ENCODE results near the gene PSMA1.

PSMA1 gene

DNA sequence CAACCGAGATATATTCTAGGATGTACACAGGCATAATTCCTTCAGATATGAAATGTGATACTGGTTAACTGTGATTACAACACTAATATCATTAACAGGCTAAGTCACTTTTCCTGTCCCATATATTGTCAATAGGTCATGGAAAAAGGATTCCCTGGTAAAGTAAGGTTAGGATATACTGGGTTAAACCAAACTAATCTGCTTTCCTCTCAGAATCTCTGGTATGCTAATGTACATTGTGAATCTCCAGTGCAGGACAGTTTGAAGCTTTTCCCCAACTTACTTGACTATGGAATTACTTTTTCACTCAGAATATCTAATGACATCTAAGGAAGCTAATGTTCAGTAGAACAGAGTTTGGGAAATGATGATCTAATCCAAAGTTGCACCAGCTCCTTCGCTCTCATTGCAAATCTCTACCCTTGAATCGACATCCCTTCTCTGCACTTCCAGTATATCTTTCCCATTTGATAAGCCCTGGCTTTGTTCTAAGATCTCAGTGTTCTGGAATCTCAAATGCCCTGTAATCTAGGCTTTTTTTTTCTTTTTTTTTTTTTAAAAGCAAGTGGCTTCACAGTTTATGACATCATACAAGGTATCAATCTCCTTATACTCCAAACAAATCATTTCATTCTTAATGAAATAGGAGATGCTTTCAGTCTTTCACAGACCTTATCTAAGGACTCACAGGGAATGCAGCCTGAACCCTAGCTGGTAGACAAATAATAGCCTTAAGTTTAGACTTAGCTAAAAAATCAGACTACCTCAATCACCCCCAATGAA lies 64.3 kb downstream of the PSMA1 start:
- no peaks in the 10 kb centered on the region for H4K20me1 ChIP-seq (ENCODE audit: control insufficient read depth, insufficient read depth, low read depth, low read length)
- H3K4me3 ChIP-seq (ENCODE audit: low read length): no peak overlapping the region
- peaks cover 19% of the 10 kb centered on the region for H3F3A ChIP-seq (ENCODE audit: control insufficient read depth, insufficient read depth)
- no peaks in the 10 kb centered on the region for H3K79me2 ChIP-seq (ENCODE audit: control insufficient read depth, low read length)
- H3K4me2 ChIP-seq (ENCODE audit: low read length): no peak overlapping the region
- TF ChIP-seq EZH2phosphoT487 (IDR thresholded peaks at IDR 0.05; ENCODE audit: borderline replicate concordance, low read length): no peak
- TF ChIP-seq, protein P1, sequence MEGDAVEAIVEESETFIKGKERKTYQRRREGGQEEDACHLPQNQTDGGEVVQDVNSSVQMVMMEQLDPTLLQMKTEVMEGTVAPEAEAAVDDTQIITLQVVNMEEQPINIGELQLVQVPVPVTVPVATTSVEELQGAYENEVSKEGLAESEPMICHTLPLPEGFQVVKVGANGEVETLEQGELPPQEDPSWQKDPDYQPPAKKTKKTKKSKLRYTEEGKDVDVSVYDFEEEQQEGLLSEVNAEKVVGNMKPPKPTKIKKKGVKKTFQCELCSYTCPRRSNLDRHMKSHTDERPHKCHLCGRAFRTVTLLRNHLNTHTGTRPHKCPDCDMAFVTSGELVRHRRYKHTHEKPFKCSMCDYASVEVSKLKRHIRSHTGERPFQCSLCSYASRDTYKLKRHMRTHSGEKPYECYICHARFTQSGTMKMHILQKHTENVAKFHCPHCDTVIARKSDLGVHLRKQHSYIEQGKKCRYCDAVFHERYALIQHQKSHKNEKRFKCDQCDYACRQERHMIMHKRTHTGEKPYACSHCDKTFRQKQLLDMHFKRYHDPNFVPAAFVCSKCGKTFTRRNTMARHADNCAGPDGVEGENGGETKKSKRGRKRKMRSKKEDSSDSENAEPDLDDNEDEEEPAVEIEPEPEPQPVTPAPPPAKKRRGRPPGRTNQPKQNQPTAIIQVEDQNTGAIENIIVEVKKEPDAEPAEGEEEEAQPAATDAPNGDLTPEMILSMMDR (IDR thresholded peaks at IDR 0.05; ENCODE audit: low read depth, low read length, poor library complexity, severe bottlenecking): no peak
- no peaks in the 10 kb centered on the region for H3K27me3 ChIP-seq (ENCODE audit: control insufficient read depth, low read length)
- H3K9me3 ChIP-seq (ENCODE audit: control insufficient read depth, insufficient read depth, low read length): no peaks in the 10 kb centered on the region
- H3K27ac ChIP-seq (ENCODE audit: low read depth, low read length): no peak overlapping the region
- no peaks in the 10 kb centered on the region for H3K9me2 ChIP-seq (replicated peaks; ENCODE audit: control insufficient read depth, low read length)
- H3K36me3 ChIP-seq (ENCODE audit: control insufficient read depth, low read length): peaks cover 41% of the 10 kb centered on the region
- peaks cover 9% of the 10 kb centered on the region for H3K4me1 ChIP-seq (ENCODE audit: control insufficient read depth, low read length)
